ENCODE results near the gene RABGAP1L.
A peak's percentile ranks its signal among the peaks of the same experiment; 100 is the strongest.
"Not testable (repeated sequence)": the region's sequence is repeated elsewhere in the genome, so short reads cannot be mapped to it uniquely, and the experiment has no call there.

The RABGAP1L gene

DNA sequence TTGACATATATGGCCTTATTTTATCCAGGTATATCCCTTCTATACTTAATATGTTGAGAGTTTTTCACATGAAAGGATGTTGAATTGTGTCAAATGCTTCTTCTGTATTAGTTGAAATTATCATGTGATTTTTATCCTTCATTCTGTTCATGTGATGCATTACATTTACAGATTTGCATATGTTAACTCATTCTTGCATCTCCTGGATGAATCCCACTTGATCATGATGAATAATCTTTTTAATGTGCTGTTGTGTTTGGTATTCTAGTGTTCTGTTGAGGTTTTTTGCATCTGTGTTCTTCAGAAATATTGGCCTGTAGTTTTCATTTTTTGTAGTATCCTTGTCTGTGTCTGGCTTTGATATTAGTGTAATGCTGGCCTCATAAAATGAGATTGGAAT is 150.2 kb downstream of the RABGAP1L start:
- DNase-seq: no peak

DNA sequence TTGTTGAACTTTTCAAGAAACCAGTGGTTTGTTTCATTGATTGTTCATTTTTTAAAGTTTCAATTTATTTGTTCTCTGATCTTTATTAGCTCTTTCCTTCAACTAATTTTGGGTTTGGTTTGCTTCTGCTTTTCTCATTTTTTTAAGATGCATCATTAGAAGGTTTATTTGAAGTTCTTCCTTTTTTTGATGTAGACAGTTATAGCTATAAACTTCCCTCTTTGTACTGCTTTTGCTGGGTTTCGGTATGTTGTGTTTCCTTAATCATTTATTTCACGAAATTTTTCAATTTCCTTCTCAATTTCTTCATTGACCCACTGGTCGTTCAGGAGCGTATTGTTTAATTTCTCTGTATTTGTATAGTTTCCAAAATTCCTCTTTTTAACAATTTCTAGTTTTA is 155.1 kb downstream of the RABGAP1L start:
- DNase-seq: peak in 2 of 3 donors; percentile 17 to 32

DNA sequence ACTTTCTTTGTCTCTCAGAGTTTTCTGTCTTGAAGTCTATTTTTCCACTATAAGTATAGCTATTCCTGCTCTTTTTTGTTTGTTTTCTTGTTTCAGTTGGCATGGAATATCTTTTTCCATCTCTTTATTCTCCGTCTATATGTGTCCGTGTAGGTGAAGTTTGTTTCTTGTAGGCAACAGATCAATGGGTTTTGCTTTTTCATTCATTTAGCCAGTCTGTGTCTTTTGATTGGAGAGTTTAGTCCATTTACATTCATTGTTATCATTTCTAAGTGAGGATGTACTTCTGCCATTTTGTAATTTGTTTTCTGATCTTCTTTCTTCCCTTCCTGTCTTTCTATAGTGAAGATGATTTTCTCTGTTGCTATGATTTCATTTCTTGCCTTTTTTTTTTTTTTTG is 155.9 kb downstream of the RABGAP1L start:
- DNase-seq: no peak

DNA sequence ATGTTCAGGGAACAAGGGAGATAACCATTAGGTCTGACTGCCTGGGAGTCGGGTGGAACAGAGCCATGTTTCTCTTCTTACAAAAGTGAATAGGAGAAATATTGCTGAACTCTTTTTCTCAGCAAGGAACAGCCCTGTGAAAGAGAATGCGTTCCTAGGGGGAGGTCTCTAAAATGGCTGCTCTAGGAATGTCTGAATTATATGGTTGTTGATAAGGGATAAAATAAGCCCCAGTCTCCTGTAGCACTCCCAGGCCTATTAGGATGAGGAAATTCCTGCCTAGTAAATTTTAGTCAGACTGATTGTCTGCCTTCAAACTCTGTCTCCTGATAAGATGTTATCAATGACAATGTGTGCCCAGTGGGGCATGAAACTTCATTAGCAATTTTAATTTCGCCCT is 161.6 kb downstream of the RABGAP1L start:
- not testable (repeated sequence) for DNase-seq

DNA sequence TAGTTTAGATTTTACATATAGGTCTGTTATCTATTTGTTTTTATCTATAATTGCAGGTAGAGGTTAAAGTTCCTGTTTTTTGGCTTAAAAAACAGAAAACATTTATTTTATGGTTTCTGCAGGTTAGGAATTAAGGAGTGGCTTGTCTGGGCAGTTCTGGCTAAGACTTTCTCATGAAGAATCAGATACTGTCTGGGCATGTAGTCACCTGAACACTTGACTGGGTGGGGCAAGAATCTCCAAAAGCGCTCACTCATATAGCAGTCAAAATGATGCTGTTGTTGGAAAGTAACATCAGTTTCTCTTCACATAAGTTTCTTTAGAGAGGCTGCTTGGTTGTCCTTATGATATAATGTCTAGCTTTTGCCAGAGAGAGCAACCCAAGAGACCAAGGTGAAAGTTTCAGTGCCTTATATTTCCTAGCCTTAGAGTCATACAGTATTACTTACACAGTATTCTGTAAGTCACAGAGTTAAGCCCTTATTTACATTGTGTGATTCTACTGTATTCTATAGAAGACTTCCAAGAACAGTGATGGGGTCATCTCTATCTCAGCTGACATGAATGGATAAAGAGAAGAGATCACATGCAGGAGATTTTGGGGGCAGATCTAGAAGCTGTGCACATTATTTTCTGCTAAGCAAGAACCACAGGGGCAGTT is 163.0 kb downstream of the RABGAP1L start:
- no peak for DNase-seq

DNA sequence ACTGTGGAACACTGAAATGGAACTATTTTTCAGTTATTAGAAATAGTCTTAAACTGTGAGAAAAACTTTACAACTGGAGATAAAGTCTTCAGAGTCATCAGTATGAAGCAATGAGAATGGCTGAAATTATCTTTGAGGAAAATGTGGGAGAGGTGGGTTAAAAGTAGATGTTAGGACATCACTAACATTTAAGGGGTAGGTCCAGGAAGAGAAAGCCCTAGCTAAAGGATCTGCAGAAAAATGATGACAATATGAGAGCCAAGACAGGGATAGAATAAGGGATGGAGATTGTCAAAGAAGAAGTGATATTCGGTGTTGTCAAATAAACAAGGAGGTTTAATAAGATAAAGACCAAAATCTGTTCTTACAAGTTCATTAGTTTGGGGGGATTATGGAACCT is 165.2 kb downstream of the RABGAP1L start:
- DNase-seq: no peak

DNA sequence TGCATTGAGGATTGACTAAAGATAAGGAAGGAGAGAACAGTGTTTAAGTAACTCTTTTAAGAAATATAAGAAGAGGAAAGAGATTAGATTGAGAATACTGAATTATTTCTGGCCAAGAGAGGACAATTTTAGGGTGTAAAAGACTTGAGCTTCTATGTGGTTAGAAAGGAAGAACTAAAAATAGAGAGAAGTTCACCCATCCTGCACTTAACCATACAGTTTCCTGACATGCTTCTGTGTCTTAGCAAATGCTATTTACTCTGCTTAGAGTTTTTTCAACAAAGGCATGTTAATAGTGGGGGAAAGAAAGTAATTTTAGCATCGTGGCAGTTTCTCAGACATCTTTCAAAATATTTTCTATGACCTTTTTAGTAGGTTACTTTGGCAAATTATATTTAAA is 165.6 kb downstream of the RABGAP1L start:
- DNase-seq: no peak

DNA sequence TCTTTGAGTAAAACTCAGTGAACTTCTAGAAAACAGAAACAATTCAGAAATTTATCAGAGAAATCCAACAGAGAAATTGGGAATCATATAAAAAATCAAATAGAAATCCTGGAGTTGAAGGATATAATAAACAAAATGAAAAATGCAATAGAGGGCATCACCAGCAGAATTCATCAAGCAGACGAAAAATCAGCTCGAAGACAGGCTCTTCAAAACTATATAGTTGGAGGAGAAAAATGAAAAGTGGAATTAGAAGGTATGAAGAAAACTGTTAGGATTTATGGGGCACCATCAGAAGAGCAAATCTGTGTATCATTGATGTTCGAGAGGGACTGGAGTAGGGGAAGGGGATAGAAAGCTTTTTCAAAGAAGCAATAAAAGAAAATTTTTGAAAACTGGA is 167.0 kb downstream of the RABGAP1L start:
- DNase-seq: no peak

DNA sequence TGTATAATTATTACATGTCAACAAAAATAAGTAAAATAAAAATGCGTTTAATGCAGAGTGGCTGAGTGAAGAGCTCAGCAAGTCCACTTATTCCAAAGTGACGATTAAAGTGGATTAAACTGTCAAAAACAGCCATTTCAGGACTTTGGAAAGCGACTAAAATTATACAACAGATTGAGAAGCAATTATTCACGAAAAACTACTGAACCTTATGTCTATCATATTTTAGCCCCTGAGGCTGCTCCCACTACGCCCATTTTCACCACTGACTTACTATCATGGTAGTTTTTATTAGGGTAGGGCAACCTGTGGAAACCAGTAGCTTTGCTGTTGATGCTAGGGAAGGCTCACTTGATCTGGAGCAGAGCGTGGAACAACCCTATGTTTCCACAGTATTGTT is 174.1 kb downstream of the RABGAP1L start:
- DNase-seq: no peak

DNA sequence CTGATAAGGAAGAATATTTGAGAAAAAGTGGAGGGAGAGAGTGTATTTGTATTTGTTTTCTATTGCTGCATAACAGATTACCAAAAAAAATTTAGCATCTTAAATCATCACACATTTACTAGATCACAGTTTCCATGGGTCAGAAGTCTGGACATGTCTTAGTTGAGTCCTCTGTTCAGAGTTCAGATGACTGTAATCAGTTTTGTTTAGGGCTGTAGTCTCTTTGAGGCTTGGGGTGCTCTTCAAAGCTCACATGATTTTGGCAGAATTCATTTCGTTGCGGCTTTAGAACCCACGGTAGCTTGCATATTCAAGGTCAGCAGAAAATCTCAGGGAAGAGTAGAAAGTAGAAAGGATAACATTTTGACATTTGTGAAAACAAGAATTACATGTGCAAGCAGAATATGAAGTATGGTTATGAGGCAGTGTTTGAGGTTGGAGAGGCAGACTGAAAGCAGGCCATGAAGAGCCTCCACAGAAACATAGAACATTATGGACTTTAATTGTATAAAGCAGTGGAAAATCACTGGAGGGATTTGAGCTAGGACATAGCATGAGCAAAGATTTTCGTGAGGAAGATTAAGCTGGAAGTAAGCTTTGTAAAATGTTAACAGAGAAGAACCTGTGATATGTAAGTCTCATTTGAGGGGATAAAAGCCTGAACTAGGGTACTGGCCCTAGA is 177.8 kb downstream of the RABGAP1L start:
- no peak for DNase-seq

DNA sequence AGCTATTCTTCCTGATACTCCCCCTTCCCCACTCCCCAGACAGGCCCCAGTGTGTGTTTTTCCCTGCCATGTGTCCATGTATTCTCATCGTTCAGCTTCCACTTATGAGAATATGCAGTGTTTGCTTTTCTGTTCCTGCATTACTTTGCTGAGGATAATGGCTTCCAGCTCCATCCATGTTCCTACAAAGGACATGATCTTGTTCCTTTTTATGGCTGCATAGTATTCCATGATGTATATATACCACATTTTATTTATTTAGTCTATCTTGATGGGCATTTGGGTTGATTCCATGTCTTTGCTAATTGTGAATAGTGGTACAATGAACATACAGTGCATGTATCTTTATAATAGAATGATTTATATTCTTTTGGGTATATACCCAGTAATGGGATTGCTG is 181.1 kb downstream of the RABGAP1L start:
- not testable (repeated sequence) for DNase-seq

DNA sequence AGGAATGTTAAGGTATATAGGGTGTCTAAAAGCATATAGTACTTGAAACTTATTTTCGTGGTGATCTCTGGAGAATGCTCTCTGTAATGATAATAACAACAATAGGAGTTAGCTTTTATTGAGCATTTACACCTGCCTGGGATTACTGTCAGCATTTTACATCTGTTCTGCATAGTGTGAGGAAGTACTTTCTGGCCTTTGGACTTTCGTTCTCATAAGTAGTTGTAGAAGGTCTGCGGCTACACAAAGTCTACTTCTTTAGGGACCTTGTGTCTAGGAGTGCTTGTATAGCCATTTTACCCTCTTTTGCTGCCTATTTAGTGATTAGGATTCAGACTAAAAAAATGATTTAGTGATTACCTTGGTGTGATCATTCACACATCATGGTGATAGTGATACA is 184.8 kb downstream of the RABGAP1L start:
- no peak for DNase-seq

DNA sequence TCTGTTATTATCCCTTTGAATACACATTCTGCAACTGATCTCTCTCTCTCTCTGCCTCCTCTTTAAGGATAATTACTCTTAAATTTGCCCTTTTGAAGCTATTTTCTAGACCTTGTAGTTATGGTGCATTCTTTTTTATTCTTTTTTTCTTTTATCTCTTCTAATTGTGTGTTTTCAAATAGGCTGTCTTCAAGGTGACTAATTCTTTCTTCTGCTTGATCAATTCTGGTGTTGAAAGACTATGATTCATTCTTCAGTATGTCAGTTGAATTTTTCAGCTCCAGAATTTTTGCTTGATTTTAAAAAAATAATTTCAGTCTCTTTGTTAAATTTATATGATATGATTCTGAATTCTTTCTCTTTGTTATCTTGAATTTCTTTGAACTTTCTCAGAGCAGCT is 192.8 kb downstream of the RABGAP1L start:
- peak in 1 of 3 donors; percentile 6 for DNase-seq

DNA sequence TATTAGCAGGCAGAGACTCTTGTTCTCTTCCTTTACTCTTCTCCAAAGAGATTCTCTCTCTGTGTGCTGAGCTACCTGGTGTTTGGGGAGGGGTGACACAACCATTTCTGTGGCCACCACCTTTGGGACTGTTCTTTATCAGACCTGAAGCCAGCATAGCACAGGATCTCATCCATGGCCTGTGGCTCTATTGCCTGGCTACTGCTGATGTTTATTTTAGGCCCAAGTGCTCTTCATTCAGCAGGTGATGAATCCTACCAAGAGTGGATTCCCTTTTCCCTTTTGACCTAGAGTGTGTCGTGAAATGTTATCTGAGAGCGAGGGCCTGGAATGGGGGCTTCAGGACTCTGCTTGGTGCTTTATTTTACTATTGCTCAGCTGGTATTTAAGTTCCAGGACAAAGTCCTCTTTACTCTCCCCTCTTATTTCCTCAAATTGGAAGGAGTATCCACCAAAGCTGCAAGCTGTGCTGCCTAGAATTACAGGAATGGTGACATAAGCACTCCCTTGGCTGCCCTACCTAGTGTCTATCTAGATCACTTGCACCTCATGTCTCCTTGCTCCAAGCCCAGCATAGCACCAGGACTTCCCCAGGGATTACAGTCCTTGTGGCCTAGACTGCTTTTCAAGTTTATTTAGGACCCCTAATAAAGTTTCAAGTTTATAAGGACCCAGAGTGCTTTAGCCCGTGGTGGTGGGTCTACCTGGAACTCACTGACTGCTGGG is 193.7 kb downstream of the RABGAP1L start:
- DNase-seq: no peak

DNA sequence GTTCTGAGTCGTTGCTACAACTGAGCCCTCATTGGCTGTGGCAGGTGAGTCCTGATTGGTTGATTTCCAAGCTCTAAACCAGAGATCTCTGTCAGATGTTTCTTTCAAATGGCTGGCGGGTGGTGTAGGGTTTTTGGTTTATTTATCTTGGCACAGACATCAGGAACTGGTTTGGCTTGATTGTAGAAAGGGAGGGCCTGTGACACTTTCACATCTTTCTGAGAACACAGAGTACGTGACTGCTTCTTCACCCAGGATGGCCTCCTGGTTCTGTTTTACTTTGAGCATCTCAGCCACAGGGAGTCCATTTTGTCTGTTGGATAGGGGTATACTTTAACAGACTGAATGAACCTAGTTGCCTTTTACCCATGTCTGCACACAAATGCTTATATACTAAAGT is 199.0 kb downstream of the RABGAP1L start:
- no peak for DNase-seq

DNA sequence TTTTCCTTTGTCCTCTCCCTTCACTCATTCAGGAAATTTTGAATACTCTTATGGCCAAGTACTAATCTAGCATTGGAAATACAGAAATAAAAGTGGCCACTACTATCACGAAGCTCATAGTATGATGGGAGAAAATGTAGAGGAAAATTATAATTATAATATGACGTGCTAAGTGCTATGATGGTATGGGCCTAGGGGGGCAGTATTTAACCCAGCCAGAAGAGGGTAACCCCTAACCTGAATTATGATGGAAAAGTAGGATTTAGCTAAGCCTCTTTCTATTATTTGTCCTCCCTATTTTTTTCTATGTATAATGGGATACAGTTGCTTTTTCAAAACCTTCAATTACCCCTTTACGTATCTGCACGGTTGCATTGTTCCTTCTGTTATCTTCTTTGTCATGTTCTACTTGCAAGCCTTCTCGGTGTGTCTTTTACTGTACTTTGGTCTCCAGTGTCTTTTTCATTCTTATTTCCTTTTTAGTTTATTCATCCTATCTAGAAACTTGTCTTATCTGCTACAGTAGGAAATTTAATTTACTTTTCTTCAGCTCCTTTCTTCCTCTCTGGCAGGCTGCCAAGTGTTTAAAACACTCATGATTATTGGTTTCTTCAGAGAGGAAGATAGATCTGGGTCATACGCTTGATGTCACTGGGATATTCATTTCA is 199.6 kb downstream of the RABGAP1L start:
- peak in 1 of 3 donors; percentile 8 for DNase-seq

DNA sequence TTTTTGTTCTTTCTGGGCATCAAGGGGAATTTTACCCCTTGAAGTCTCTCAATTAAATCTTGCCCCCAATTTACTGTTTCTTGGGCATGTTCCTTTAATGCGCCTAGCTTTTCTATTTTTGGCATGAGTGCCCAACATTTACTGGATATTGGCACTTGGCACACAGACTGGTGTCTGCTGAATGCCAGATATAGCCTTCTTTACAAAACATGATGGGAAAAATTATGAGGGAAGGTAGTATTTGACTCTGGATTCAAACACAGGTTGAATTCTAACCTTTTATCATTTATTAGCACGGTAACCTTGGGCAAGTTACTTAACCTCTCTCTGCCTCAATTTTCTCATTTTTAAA is 200.1 kb downstream of the RABGAP1L start:
- no peak for DNase-seq

DNA sequence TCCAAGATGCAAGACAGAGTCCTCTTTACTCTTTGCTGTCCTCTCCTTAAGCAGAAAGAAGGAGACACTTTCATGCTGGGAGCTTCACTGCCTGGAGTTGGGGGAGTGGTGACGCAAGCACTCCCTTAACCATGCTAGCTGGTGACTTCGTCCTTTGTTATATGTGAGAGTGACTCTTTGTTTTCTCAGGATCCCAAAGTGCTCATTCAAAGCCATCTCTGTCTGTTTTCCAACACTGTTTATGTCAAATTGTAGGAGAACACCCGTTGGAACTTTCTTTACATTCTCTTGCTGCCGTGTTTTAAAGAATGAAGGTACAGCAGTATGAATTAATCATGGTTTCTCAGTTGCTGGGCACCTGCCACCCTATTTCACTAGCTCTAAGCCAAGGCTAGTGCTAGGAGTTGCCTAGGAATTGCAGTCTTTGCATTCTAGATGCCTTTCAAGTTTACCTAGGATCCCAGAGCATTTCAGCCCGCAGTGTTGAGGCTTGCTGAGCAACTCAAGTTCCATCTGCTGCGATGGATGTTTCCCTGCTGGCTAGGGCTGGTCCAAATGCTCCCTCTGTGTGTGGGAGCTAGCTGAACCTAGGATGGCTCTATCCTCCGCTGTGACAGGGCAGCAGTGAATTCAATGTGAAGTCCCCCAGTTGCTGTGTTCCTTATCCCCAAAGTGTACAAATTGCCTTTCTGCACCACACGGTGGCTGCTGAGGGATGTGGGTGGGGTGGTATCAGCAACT is 205.8 kb downstream of the RABGAP1L start:
- no peak for DNase-seq

DNA sequence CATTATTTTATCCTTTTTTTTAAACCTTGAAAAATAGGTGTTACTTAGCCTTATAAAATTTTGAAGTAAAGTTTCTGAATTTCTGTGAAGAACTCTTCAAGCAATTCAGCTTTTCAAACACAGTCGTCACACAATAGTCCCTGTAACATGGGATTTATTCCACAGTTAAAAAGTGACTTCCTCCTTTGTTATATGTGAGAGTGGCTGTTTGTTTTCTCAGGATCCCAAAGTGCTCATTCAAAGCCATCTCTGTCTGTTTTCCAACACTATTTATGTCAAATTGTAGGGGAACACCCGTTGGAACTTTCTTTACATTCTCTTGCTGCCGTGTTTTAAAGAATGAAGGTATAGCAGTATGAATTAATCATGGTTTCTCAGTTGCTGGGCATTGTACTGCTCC is 207.6 kb downstream of the RABGAP1L start:
- no peak for DNase-seq

DNA sequence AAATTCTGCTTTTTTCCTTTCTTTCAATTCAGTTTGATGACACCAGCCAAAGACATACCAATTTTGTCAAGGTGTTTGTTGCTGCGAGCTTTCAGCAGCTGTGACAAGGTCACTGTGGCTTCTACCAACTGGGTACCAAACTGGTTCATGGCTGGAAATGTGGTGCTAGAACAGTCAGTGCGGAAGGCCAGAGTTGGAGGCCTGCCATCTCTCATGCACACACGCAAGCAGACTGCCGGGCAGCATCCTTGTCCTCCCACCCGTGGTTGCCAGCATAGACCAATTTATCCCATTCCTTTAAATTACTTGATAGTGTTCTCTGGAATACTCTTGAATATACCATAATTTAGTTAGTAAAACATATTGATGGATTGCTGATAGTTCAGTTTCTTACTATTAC is 208.6 kb downstream of the RABGAP1L start:
- DNase-seq: no peak

DNA sequence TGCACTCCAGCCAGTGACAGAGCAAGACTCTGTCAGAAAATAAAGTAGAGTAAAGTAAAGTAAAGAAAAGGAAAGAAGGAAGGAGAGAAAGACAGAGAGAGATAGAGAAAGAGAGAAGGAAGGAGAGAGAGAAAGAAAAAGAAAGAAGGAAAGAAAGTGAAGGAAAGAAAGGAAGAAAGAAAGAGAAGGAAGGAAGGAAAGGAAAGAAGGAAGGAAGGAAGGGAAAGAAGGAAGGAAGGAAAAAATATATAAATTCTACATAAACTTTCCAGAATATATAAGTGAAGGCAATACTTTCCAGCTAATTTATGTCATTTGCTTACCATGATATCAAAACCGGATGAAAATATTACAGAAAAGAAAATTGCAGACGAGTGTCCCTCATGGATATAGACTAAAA is 216.7 kb downstream of the RABGAP1L start:
- DNase-seq: no peak

DNA sequence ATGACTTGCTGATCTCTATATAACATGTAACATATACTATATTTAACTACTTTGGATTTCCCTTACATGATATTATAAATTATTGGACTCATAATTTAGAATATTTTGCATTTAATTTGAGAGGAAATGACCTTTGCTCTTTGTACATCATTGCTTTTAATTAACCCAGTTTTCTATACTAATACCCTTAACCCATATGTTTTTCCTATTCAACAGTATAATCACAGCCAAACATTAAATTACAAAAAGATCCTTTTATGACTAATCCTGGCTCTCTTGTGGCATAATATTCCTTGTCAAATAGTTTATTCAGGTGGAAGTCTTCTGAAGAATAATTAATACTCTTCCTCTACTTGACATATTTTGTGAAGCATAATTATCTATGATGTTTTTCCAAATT is 232.4 kb downstream of the RABGAP1L start:
- no peak for DNase-seq

DNA sequence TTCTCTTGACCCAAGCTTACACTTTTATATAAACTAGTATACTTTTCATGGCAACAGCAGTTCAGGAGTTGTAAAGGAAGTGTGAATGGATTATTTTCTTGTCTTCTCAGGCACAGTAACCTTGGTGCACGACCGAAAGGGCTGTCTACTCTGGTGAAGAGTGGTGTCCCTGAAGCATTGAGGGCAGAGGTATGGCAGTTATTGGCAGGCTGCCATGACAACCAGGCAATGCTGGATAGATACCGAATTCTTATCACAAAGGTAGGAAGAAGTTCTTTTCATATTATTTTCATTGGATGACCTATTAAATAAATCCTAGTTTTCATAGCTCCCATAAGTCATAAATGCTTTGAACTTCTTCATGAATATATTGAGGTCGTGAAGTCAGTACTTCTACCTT is 234.6 kb downstream of the RABGAP1L start:
- DNase-seq: no peak

All from suppressor macrophage treated with lipopolysaccharide for 1 hour (primary cell).